GM18873 (cell line): Measurements from ENCODE around the gene FRS2.
A peak's percentile ranks its signal among the peaks of the same experiment; 100 is the strongest.
"Not testable (repeated sequence)": the region's sequence is repeated elsewhere in the genome, so short reads cannot be mapped to it uniquely, and the experiment has no call there.

ENCODE experiments used
- ATAC-seq: cut with Tn5 transposase; IDR thresholded peaks from one replicate; pipeline ENCODE4 v1.9.1; 2021; ENCODE audit warnings: mild to moderate bottlenecking, moderate library complexity, moderate number of reproducible peaks; ENCODE audit not compliant: unreplicated experiment, low FRiP score

FRS2 gene

GRCh38 chr12:69470189-69471075, at the start of gene FRS2:
FRS2 (plus strand) TSS chr12:69470388; CDS start chr12:69569031, 98,643 bp downstream.
- ATAC-seq, result peak; percentile 92

GRCh38 chr12:69421548-69421947, 48.6 kb upstream of the FRS2 start:
- ATAC-seq, result no peak

GRCh38 chr12:69423037-69423905, 46.9 kb upstream of the FRS2 start:
- ATAC-seq, result no peak

GRCh38 chr12:69425417-69425816, 44.8 kb upstream of the FRS2 start:
- no peak for ATAC-seq

GRCh38 chr12:69428351-69429073, 41.7 kb upstream of the FRS2 start:
- no peak for ATAC-seq

- ATAC-seq, result no peak
Measured at GRCh38 chr12:69430942-69431590, 39.1 kb upstream of the FRS2 start.

GRCh38 chr12:69431591-69432222, 38.5 kb upstream of the FRS2 start:
- ATAC-seq, result no peak

- no peak for ATAC-seq
Measured at GRCh38 chr12:69433653-69434052, 36.5 kb upstream of the FRS2 start.

- no peak for ATAC-seq
Measured at GRCh38 chr12:69435644-69436043, 34.5 kb upstream of the FRS2 start.

- no peak for ATAC-seq
Measured at GRCh38 chr12:69437073-69437472, 33.1 kb upstream of the FRS2 start.

GRCh38 chr12:69438539-69438938, 31.6 kb upstream of the FRS2 start:
- ATAC-seq, result no peak

- ATAC-seq, result no peak
Measured at GRCh38 chr12:69440016-69440415, 30.2 kb upstream of the FRS2 start.

- no peak for ATAC-seq
Measured at GRCh38 chr12:69440886-69441285, 29.3 kb upstream of the FRS2 start.

- no peak for ATAC-seq
Measured at GRCh38 chr12:69442894-69443293, 27.3 kb upstream of the FRS2 start.

- ATAC-seq, result no peak
Measured at GRCh38 chr12:69443916-69444315, 26.3 kb upstream of the FRS2 start.

- no peak for ATAC-seq
Measured at GRCh38 chr12:69447892-69448291, 22.3 kb upstream of the FRS2 start.

GRCh38 chr12:69452598-69453132, 17.5 kb upstream of the FRS2 start:
- ATAC-seq, result not testable (repeated sequence)

- ATAC-seq, result no peak
Measured at GRCh38 chr12:69456239-69456638, 13.9 kb upstream of the FRS2 start.

- ATAC-seq, result no peak
Measured at GRCh38 chr12:69457433-69457832, 12.8 kb upstream of the FRS2 start.
